Heart left ventricle (tissue), 16 donors: ENCODE data around the gene MASTL. TPM values are rescaled to one million over a fixed set of nuclear protein-coding genes. Genes with fewer than 3 reads are reported as not detected.

ENCODE experiments used
- ATAC-seq, 4 donors: fragments of 200-7000 bp; cut with Tn5 transposase; one replicate each; pipeline ENCODE4 v1.9.1; 2020 to 2022; ENCODE audit warnings: moderate library complexity in 4 of 4, mild to moderate bottlenecking in 3 of 4, moderate number of reproducible peaks in 1 of 4
- DNase-seq, 5 donors: peaks; one replicate each; pipeline ENCODE4 v3.0.0-alpha.2; 2020
- H3K27ac ChIP-seq, 12 donors: fragments of 200-600 bp; sonication (generic) in 4 of 12; one replicate each; pipeline versions ENCODE4 v1.5.0 to v1.8.0; 2016 to 2022; ENCODE audit warnings: mild to moderate bottlenecking in 2 of 12
- H3K27me3 ChIP-seq, 9 donors: fragments of 200-600 bp; sonication (generic) in 2 of 9; one replicate each; pipeline versions ENCODE4 v1.5.1 to v1.8.0; 2016 to 2022; ENCODE audit warnings: mild to moderate bottlenecking in 3 of 9
- H3K36me3 ChIP-seq, 9 donors: fragments of 200-600 bp; sonication (generic) in 2 of 9; one replicate each; pipeline versions ENCODE4 v1.5.0 to v1.8.0; 2018 to 2022; ENCODE audit warnings: mild to moderate bottlenecking in 2 of 9
- H3K4me1 ChIP-seq, 12 donors: fragments of 200-600 bp; sonication (generic) in 4 of 12; one replicate each; pipeline versions ENCODE4 v1.5.0 to v1.8.0; 2016 to 2022; ENCODE audit warnings: mild to moderate bottlenecking in 3 of 12
- H3K4me3 ChIP-seq, 12 donors: fragments of 200-600 bp; sonication (generic) in 4 of 12; one replicate each; pipeline versions ENCODE4 v1.5.0 to v1.8.0; 2017 to 2022; ENCODE audit warnings: mild to moderate bottlenecking in 9 of 12, moderate library complexity in 4 of 12
- H3K9me3 ChIP-seq, 12 donors: fragments of 200-600 bp; sonication (generic) in 4 of 12; one replicate each; pipeline versions ENCODE4 v1.5.0 to v1.8.0; 2016 to 2022; ENCODE audit warnings: mild to moderate bottlenecking in 1 of 12
- CTCF ChIP-seq, 12 donors: fragments of 200-600 bp; sonication (generic) in 4 of 12; IDR thresholded peaks; one replicate each; pipeline versions ENCODE4 v1.5.0 to v1.8.0; 2018 to 2022; ENCODE audit warnings: antibody characterized with exemption in 12 of 12, mild to moderate bottlenecking in 5 of 12
- POLR2A ChIP-seq, 2 donors: fragments of 450-650 bp; IDR thresholded peaks; one replicate each; pipeline ENCODE4 v1.6.1; 2017; ENCODE audit warnings: antibody characterized with exemption in 2 of 2, mild to moderate bottlenecking in 2 of 2, moderate library complexity in 2 of 2
- WGBS, 4 donors: extraction: QIAGEN DNeasy Blood & Tissue Kit in 2 of 4; methylation state at CpG; one replicate each; pipeline versions ENCODE4 v1.1.5 to v1.1.7; 2013 to 2018; 5-methylcytosine and 5-hydroxymethylcytosine counted together
- intact Hi-C, 10 donors: fragments of 100-400 bp; cut with DNase I; formaldehyde crosslinking; loops; one replicate each; pipeline versions ENCODE4 v1.11.1 to v1.14.2; 2022
- polyA plus RNA-seq, 2 donors: library from polyadenylated mRNA; stranded (reverse); fragments of 200-250 nt; gene quantifications; one replicate each; pipeline ENCODE4 v1.2.3, GENCODE V29; 2013
- total RNA-seq, 9 donors: library from RNA; depleted of rRNA in 2 of 9; stranded (reverse); fragments of >200 nt in 2 of 9; fragmentation: NEBNext Ultra II Directional in 3 of 9; extraction: Animal tissue kit (Norgen Biotek cat#: 25700) in 3 of 9; gene quantifications; one replicate each; pipeline versions ENCODE4 v1.1.0 to v1.2.4, GENCODE V29; 2016 to 2023
- donor health status: ischemic (EF 13 %, LVEDD 7.1; RV severe dilation, severe dysfunction).
- donor health status: healthy with polysubstance abuse.
- donor health status: DM: no; HTN: yes; CAD: no.
- donor health status: DM: no; HTN: no; CAD: no.
- donor health status: ischemic (EF 25% LVEDD 6.9; RV normal size, moderate dysfunction).
- donor health status: ischemic (EF 25% LVEDD 5.7; RV mildly dilated, moderate dysfunction).
- donor health status: healthy.
- donor health status: DM: yes; HTN: yes; CAD: no.
- donor health status: ischemic (EF 35%, LVEDD 5.7; RV mildly dilated, moderate dysfunction).
- donor health status: nonischemic (EF 11% LVEDD 7.7; RV severe dilation, severe dysfunction).
- donor health status: DM: yes; HTN: yes; CAD: no.
- donor health status: PGD.
- donor health status: ischemic (EF 29% LVEDD 5.4; RV normal size, mild dysfunction).
- donor health status: nonischemic (EF 23%, LVEDD 6.1; RV moderate dilation, normal function).

MASTL gene
- total and polyA plus RNA-seq, 11 donors: 1.1 to 6.1 (median 2.3) TPM

- ATAC-seq (no peak), DNase-seq (no peak)
- H3K27me3 ChIP-seq: no peaks in the 10 kb centered on the region
- H3K27ac ChIP-seq: no peak overlapping the region
- 92 to 96% (median 94%) methylated on average over 4 of the region's 4 CpGs for WGBS, 4 donors
- TF ChIP-seq POLR2A (IDR thresholded peaks at IDR 0.05) (no peak), CTCF (IDR thresholded peaks at IDR 0.05) (no peak)
- no peak overlapping the region for H3K4me3 ChIP-seq
- intact Hi-C loops: loop anchor here in 1 of 10 donors (1.0 kb wide), 1 partner anchor 10 kb away; no protein-coding TSS in a partner anchor
- H3K4me1 ChIP-seq: no peaks in the 10 kb centered on the region
- H3K9me3 ChIP-seq: no peaks in the 10 kb centered on the region
- peaks cover 0 to 45% (median 25%) of the 10 kb centered on the region in 9 donors for H3K36me3 ChIP-seq
Measured at GRCh38 chr10:27188897-27189296, 33.7 kb downstream of the MASTL start.

GRCh38 chr10:27190508-27190907 lies 35.4 kb downstream of the MASTL start:
- Histone ChIP-seq H3K9me3 (no peaks in the 10 kb centered on the region), H3K27ac (no peak overlapping the region), H3K4me3 (no peak overlapping the region), H3K27me3 (no peaks in the 10 kb centered on the region), H3K4me1 (no peaks in the 10 kb centered on the region), H3K36me3 (peaks cover 0 to 43% (median 30%) of the 10 kb centered on the region in 9 donors)
- intact Hi-C loops: no loop called here
- 91 to 95% (median 93%) methylated on average over 2 of the region's 2 CpGs for WGBS, 4 donors
- DNase-seq: no peak
- TF ChIP-seq CTCF (IDR thresholded peaks at IDR 0.05) (no peak), POLR2A (IDR thresholded peaks at IDR 0.05) (no peak)
- ATAC-seq: no peak

GRCh38 chr10:27192284-27192683 lies 37.1 kb downstream of the MASTL start:
- 65 to 78% (median 74%) methylated on average over 3 of the region's 3 CpGs for WGBS, 4 donors
- no peaks in the 10 kb centered on the region for H3K27me3 ChIP-seq
- no peak overlapping the region for H3K27ac ChIP-seq
- no peak overlapping the region for H3K4me3 ChIP-seq
- intact Hi-C loops: no loop called here
- TF ChIP-seq POLR2A (IDR thresholded peaks at IDR 0.05): no peak
- TF ChIP-seq CTCF (IDR thresholded peaks at IDR 0.05): no peak
- no peaks in the 10 kb centered on the region for H3K4me1 ChIP-seq
- H3K36me3 ChIP-seq: peaks cover 0 to 43% (median 31%) of the 10 kb centered on the region in 9 donors
- ATAC-seq (peak in 3 of 4 donors; percentile 24 to 71 (median 69)), DNase-seq (no peak)
- H3K9me3 ChIP-seq: no peaks in the 10 kb centered on the region

GRCh38 chr10:27197980-27198620 lies 42.9 kb downstream of the MASTL start:
- Histone ChIP-seq H3K4me1 (peaks cover 0 to 12% (median 0%) of the 10 kb centered on the region in 12 donors), H3K27ac (peak overlapping the region in 5 of 12 donors; percentile 1 to 66 (median 46)), H3K4me3 (no peak overlapping the region), H3K36me3 (peaks cover 0 to 84% (median 80%) of the 10 kb centered on the region in 9 donors), H3K9me3 (no peaks in the 10 kb centered on the region), H3K27me3 (no peaks in the 10 kb centered on the region)
- WGBS, 4 donors: 38 to 60% (median 48%) methylated on average over 2 of the region's 2 CpGs
- intact Hi-C loops: no loop called here
- TF ChIP-seq POLR2A (IDR thresholded peaks at IDR 0.05) (no peak), CTCF (IDR thresholded peaks at IDR 0.05) (no peak)
- ATAC-seq: peak; percentile 73 to 88 (median 80)
- DNase-seq: peak in 4 of 5 donors; percentile 25 to 50 (median 42)
